ENCODE data around the gene ESYT2. TPM values are rescaled to one million over a fixed set of nuclear protein-coding genes. Genes with fewer than 3 reads are reported as not detected.

The ESYT2 gene
- total and polyA plus RNA-seq, 9 of the 15 experiments (the other 6 are each of a cell fraction or from before 2014, with no cell fraction given), result 5.8 to 86.9 (median 64.7) TPM

- TF ChIP-seq ZBTB49 (CRISPR knock-in tag; IDR thresholded peaks at IDR 0.05; ENCODE audit: borderline replicate concordance), result no peak
- no peak for TF ChIP-seq PTTG1 (tag; IDR thresholded peaks at IDR 0.05; ENCODE audit: low read depth)
Observed at GRCh38 chr7:158694650-158695049, 134.7 kb downstream of the ESYT2 start (continued).

GRCh38 chr7:158689488-158689887 lies 139.8 kb downstream of the ESYT2 start:
- no peak for FAIRE-seq
- Histone ChIP-seq H3K4me2 (ENCODE audit: insufficient read depth, low read length) (no peak overlapping the region), H3K27ac (ENCODE audit: extremely low read depth, low read depth, low read length) (no peak overlapping the region), H3K4me3 (no peak overlapping the region), H3K4me1 (replicated peaks in 1 of 2; ENCODE audit: control insufficient read depth in 2 of 2, insufficient read depth in 2 of 2, low read length in 2 of 2) (no peaks in the 10 kb centered on the region), H3K9me3 (replicated peaks; ENCODE audit: control insufficient read depth, insufficient read depth, low read depth, low read length) (no peaks in the 10 kb centered on the region), H2AFZ (ENCODE audit: low read depth, low read length) (no peak overlapping the region), H4K20me1 (replicated peaks; ENCODE audit: control insufficient read depth, insufficient read depth, low read length) (0 out of 2 replicates have a peak, but pooled peaks cover 3% of the 10 kb centered on the region), H3K9me1 (ENCODE audit: control insufficient read depth, insufficient read depth, low read length) (no peaks in the 10 kb centered on the region), H3K9ac (ENCODE audit: insufficient read depth in 1 of 2, low read depth in 2 of 2, low read length in 2 of 2) (no peak overlapping the region), H3K79me2 (ENCODE audit: control insufficient read depth, insufficient read depth, low read length) (peaks cover 13% of the 10 kb centered on the region; the same call in 2 of the 3 replicates), H3K36me3 (ENCODE audit: control insufficient read depth, insufficient read depth, low read length) (peaks cover 98% of the 10 kb centered on the region), H3K27me3 (ENCODE audit: control insufficient read depth in 2 of 2, insufficient read depth in 2 of 2, low read length in 2 of 2) (no peaks in the 10 kb centered on the region)
- TF ChIP-seq RB1 (IDR thresholded peaks at IDR 0.05; ENCODE audit: low read depth) (no peak), NR4A1 (CRISPR knock-in tag; IDR thresholded peaks at IDR 0.05) (no peak), NR4A1 (tag; IDR thresholded peaks at IDR 0.05) (no peak), HOMEZ (CRISPR knock-in tag; IDR thresholded peaks at IDR 0.05) (no peak), THRAP3 (IDR thresholded peaks at IDR 0.05; ENCODE audit: borderline replicate concordance) (no peak), ZNF609 (CRISPR knock-in tag; IDR thresholded peaks at IDR 0.05; ENCODE audit: borderline replicate concordance) (no peak), PTRF (tag; IDR thresholded peaks at IDR 0.05) (no peak), ZSCAN32 (CRISPR knock-in tag; IDR thresholded peaks at IDR 0.05) (no peak), BHLHE40 (IDR thresholded peaks at IDR 0.05; ENCODE audit: low read length) (no peak), YBX1 (IDR thresholded peaks at IDR 0.05) (no peak), NFRKB (IDR thresholded peaks at IDR 0.05; ENCODE audit: low read depth) (no peak), SNRNP70 (optimal IDR thresholded peaks at IDR 0.05; ENCODE audit: low read depth, low read length) (no peak)
- ChIA-PET CTCF (ENCODE audit: low intra/inter-chr PET ratio) (no interaction called here), POLR2A (interaction anchor here (0.8 to 2.2 kb wide), 8 partner anchors 8 to 288 kb away, joined by 3 to 16 read pairs (median 4); partner anchors contain the start of gene NCAPG2)
- intact Hi-C loops (cut with micrococcal nuclease), result no loop called here
- 98% methylated on average over 2 of the region's 2 CpGs for WGBS (ENCODE audit: insufficient coverage, low coverage, missing lambda C conversion rate)
- ATAC-seq, result no peak
- in situ Hi-C loops (cut with MboI), result no loop called here
- no peak for DNase-seq (ENCODE audit: extremely low read depth in 1 of 4, low spot score in 3 of 4)
- no TSS peak for BruUV-seq (replicated peaks)

All from K562 (cell line).